Activated CD8-positive, alpha-beta T cell treated with anti-CD3 and anti-CD28 coated beads for 36 hours (primary cell): ENCODE results near the gene CCDC136. TPM values are rescaled to one million over a fixed set of nuclear protein-coding genes. Genes with fewer than 3 reads are reported as not detected.

Experiments
- ATAC-seq: fragments of 200-7000 bp; cut with Tn5 transposase; one replicate; pipeline ENCODE4 v1.10.0; 2021; ENCODE audit warnings: mild to moderate bottlenecking, moderate library complexity
- CTCF ChIA-PET: fragments of 350-600 bp; sonication (Branson Sonifier 250); formaldehyde crosslinking; loops from one replicate; lab custom pipeline; 2021; ENCODE audit warnings: antibody characterized with exemption; lab: Charles Lee
- POLR2A ChIA-PET: fragments of 350-600 bp; sonication (Branson Sonifier 250); formaldehyde crosslinking; loops from one replicate; lab custom pipeline; 2021; ENCODE audit warnings: antibody characterized with exemption; lab: Charles Lee
- DNase-seq: peaks from one replicate; pipeline ENCODE4 v3.0.0-alpha.2; 2020
- H3K27ac Mint-ChIP-seq: one replicate; pipeline ENCODE4 v1.8.0; 2021; ENCODE audit warnings: mild to moderate bottlenecking, mixed read lengths
- H3K27me3 Mint-ChIP-seq: one replicate; pipeline ENCODE4 v1.8.0; 2021; ENCODE audit warnings: mixed read lengths
- H3K36me3 Mint-ChIP-seq: one replicate; pipeline ENCODE4 v1.8.0; 2021; ENCODE audit warnings: low read depth, mixed read lengths
- H3K4me1 Mint-ChIP-seq: one replicate; pipeline ENCODE4 v1.8.0; 2021; ENCODE audit warnings: low read depth, mixed read lengths
- H3K4me3 Mint-ChIP-seq: one replicate; pipeline ENCODE4 v1.8.0; 2021; ENCODE audit warnings: mild to moderate bottlenecking, moderate library complexity, mixed read lengths
- H3K9me3 Mint-ChIP-seq: one replicate; pipeline ENCODE4 v1.8.0; 2021; ENCODE audit warnings: mixed read lengths
- CTCF ChIP-seq: fragments of 200-600 bp; IDR thresholded peaks from one replicate; pipeline ENCODE4 v1.8.0; 2022; ENCODE audit warnings: antibody characterized with exemption, mild to moderate bottlenecking
- intact Hi-C: fragments of 100-400 bp; cut with micrococcal nuclease; formaldehyde crosslinking; loops from one replicate; pipeline ENCODE4 v1.10.0; 2022
- total RNA-seq, 2 experiments: library from RNA; stranded (reverse); gene quantifications; one replicate each; pipeline ENCODE4 v1.2.3, GENCODE V29; 2021

CCDC136 gene
- total RNA-seq, 2 experiments from 2014 or later: 7.6 to 9.6 TPM

- H3K27ac Mint-ChIP-seq: peak overlapping the region; percentile 87
- TF ChIP-seq CTCF: no peak
- intact Hi-C loops: no loop called here
- ATAC-seq (no peak), DNase-seq (no peak)
- POLR2A ChIA-PET: interaction anchor here (0.6 to 2.1 kb wide), 8 partner anchors 19 to 192 kb away, joined by 3 to 7 read pairs (median 4); no protein-coding TSS in a partner anchor
- CTCF ChIA-PET: interaction anchor here (0.6 to 5.1 kb wide), 15 partner anchors 10 to 388 kb away, joined by 3 to 100 read pairs (median 5); partner anchors contain the start of gene CCDC136
- peak overlapping the region; percentile 85 for H3K4me3 Mint-ChIP-seq
- no peaks in the 10 kb centered on the region for H3K9me3 Mint-ChIP-seq
- H3K27me3 Mint-ChIP-seq: no peaks in the 10 kb centered on the region
- peaks cover 5% of the 10 kb centered on the region for H3K36me3 Mint-ChIP-seq
- peaks cover 20% of the 10 kb centered on the region for H3K4me1 Mint-ChIP-seq
Measured at GRCh38 chr7:128861957-128862570, 70.3 kb downstream of the CCDC136 start.

- ChIA-PET POLR2A (interaction anchor here (0.5 to 1.5 kb wide), 8 partner anchors 19 to 192 kb away, joined by 3 to 7 read pairs (median 3); no protein-coding TSS in a partner anchor), CTCF (interaction anchor here (0.6 to 5.1 kb wide), 19 partner anchors 9 to 388 kb away, joined by 3 to 100 read pairs (median 5); partner anchors contain the start of gene CCDC136)
- H3K4me3 Mint-ChIP-seq: peak within 1 kb of the TSS; percentile 85
- peaks cover under 1% of the 10 kb centered on the region for H3K27me3 Mint-ChIP-seq
- H3K27ac Mint-ChIP-seq: peak within 1 kb of the TSS; percentile 87
- peak; percentile 99 for DNase-seq
- peaks cover 6% of the 10 kb centered on the region for H3K36me3 Mint-ChIP-seq
- no peaks in the 10 kb centered on the region for H3K9me3 Mint-ChIP-seq
- no peak for TF ChIP-seq CTCF
- intact Hi-C loops: no loop called here
- H3K4me1 Mint-ChIP-seq: peaks cover 21% of the 10 kb centered on the region
- peak; percentile 93 for ATAC-seq
Measured at GRCh38 chr7:128862571-128863432, 71.0 kb downstream of the CCDC136 start, which contains the start of gene ATP6V1F. TSS of gene ATP6V1F (plus strand) at chr7:128862856. CDS start at chr7:128862905, 49 bp downstream.

- peak; percentile 67 for DNase-seq
- no peaks in the 10 kb centered on the region for H3K9me3 Mint-ChIP-seq
- peak; percentile 37 for ATAC-seq
- H3K4me1 Mint-ChIP-seq: peaks cover 22% of the 10 kb centered on the region
- peaks cover 8% of the 10 kb centered on the region for H3K36me3 Mint-ChIP-seq
- H3K4me3 Mint-ChIP-seq: peak overlapping the region; percentile 85
- peak; percentile 60 for TF ChIP-seq CTCF
- intact Hi-C loops: no loop called here
- POLR2A ChIA-PET: interaction anchor here (0.5 to 1.5 kb wide), 5 partner anchors 18 to 191 kb away, joined by 3 to 7 read pairs (median 4); no protein-coding TSS in a partner anchor
- CTCF ChIA-PET: interaction anchor here (0.9 to 5.1 kb wide), 17 partner anchors 8 to 355 kb away, joined by 3 to 100 read pairs (median 5); no protein-coding TSS in a partner anchor
- H3K27me3 Mint-ChIP-seq: peaks cover 1% of the 10 kb centered on the region
- peak overlapping the region; percentile 87 for H3K27ac Mint-ChIP-seq
Measured at GRCh38 chr7:128863433-128863989, 71.7 kb downstream of the CCDC136 start.

GRCh38 chr7:128865303-128865702 lies 73.5 kb downstream of the CCDC136 start:
- CTCF ChIA-PET: interaction anchor here (1.2 kb wide), 1 partner anchor 227 kb away, joined by 4 read pairs; no protein-coding TSS in a partner anchor
- peaks cover 26% of the 10 kb centered on the region for H3K4me1 Mint-ChIP-seq
- intact Hi-C loops: no loop called here

More at GRCh38 chr7:128865303-128865702, 73.5 kb downstream of the CCDC136 start:
- no peak for DNase-seq
- H3K27me3 Mint-ChIP-seq: peaks cover 1% of the 10 kb centered on the region
- no peak for ATAC-seq
- H3K36me3 Mint-ChIP-seq: peaks cover 8% of the 10 kb centered on the region
- no peak overlapping the region for H3K4me3 Mint-ChIP-seq
- POLR2A ChIA-PET: no interaction called here
- TF ChIP-seq CTCF: no peak
- H3K9me3 Mint-ChIP-seq: no peaks in the 10 kb centered on the region
- H3K27ac Mint-ChIP-seq: no peak overlapping the region
